A549 (cell line): Measurements from ENCODE around the gene PSMA7. TPM values are rescaled to one million over a fixed set of nuclear protein-coding genes. Genes with fewer than 3 reads are reported as not detected.
"Not testable (repeated sequence)": the region's sequence is repeated elsewhere in the genome, so short reads cannot be mapped to it uniquely, and the experiment has no call there.

Source experiments
- ATAC-seq, 2 experiments: fragments of 200-7000 bp in 1 of 2; fragments of >200 bp in 1 of 2; cut with Nextera tagmentation in 1 of 2; cut with Tn5 transposase in 1 of 2; 3 replicates each; pipeline versions ENCODE4 v1.8.0 to v1.9.1; 2018 to 2020; ENCODE audit warnings: mild to moderate bottlenecking in 1 of 2, moderate library complexity in 1 of 2
- CTCF ChIA-PET: fragments of 300-600 bp; sonication (Branson Sonifier 250); formaldehyde crosslinking; extraction: SDS; loops from one replicate; lab custom pipeline; 2021; ENCODE audit warnings: antibody characterized with exemption, inconsistent platforms; lab: Yijun Ruan, JAX
- POLR2A ChIA-PET: fragments of 350-600 bp; formaldehyde crosslinking; extraction: SDS; loops from one replicate; lab custom pipeline; 2021; ENCODE audit warnings: antibody characterized with exemption, inconsistent platforms; lab: Yijun Ruan, JAX
- DNase-seq, 2 experiments: peaks; one replicate each; pipeline versions ENCODE4 v3.0.0 to v3.0.0-alpha.2; 2011 to 2016; ENCODE audit warnings: low read depth in 1 of 2, low spot score in 1 of 2
- FAIRE-seq: peaks from 2 replicates; lab custom pipeline; 2011; peaks lifted over from hg19 to GRCh38; lab: Jason Lieb, UNC
- H3K27ac ChIP-seq, 2 experiments: fragments of >200 bp; sonication (Bioruptor Twin); formaldehyde crosslinking; 3 replicates each; pipeline ENCODE4 v1.5.1; 2016 to 2017
- H3K4me1 ChIP-seq: fragments of >200 bp; sonication (Bioruptor Twin); formaldehyde crosslinking; 3 replicates; pipeline ENCODE4 v1.6.1; 2016
- H3K4me2 ChIP-seq: fragments of >200 bp; sonication (Bioruptor Twin); formaldehyde crosslinking; 3 replicates; pipeline ENCODE4 v1.6.1; 2016
- H3K4me3 ChIP-seq: fragments of >200 bp; sonication (Bioruptor Twin); formaldehyde crosslinking; 3 replicates; pipeline ENCODE4 v1.5.1; 2016
- H3K9me3 ChIP-seq: fragments of >200 bp; sonication (Bioruptor Twin); formaldehyde crosslinking; 3 replicates; pipeline ENCODE4 v1.6.1; 2016
- ATOH8 ChIP-seq: fragments of 250-450 bp; sonication (Bioruptor Pico); IDR thresholded peaks from 2 replicates; pipeline ENCODE4 v1.5.0; 2020; ENCODE audit warnings: low read depth, mild to moderate bottlenecking, moderate library complexity
- CBX8 ChIP-seq: fragments of 200-600 bp; sonication (generic); IDR thresholded peaks from 2 replicates; pipeline ENCODE4 v1.6.1; 2016
- CHD4 ChIP-seq: fragments of 200-600 bp; sonication (generic); IDR thresholded peaks from 2 replicates; pipeline ENCODE4 v1.6.1; 2016; ENCODE audit warnings: antibody characterized with exemption, mild to moderate bottlenecking, borderline replicate concordance
- CTCF ChIP-seq: fragments of >200 bp; sonication (Bioruptor Twin); formaldehyde crosslinking; IDR thresholded peaks from 3 replicates; pipeline ENCODE4 v1.5.1; 2016
- E2F6 ChIP-seq: IDR thresholded peaks from 2 replicates; pipeline ENCODE4 v1.6.1; 2012; ENCODE audit warnings: low read depth, borderline replicate concordance
- EHMT2 ChIP-seq: fragments of 200-600 bp; sonication (generic); IDR thresholded peaks from 2 replicates; pipeline ENCODE4 v1.6.1; 2016; ENCODE audit warnings: antibody characterized with exemption, low read depth, mild to moderate bottlenecking, moderate library complexity
- ELK1 ChIP-seq: fragments of 150-350 bp; IDR thresholded peaks from 2 replicates; pipeline ENCODE4 v1.6.1; 2014; ENCODE audit warnings: low read depth, mild to moderate bottlenecking, low read length
- ESRRA ChIP-seq: fragments of 150-350 bp; IDR thresholded peaks from 2 replicates; pipeline ENCODE4 v1.6.1; 2014; ENCODE audit warnings: mild to moderate bottlenecking, low read length, borderline replicate concordance
- FOXS1 ChIP-seq: fragments of 250-450 bp; sonication (Bioruptor Pico); IDR thresholded peaks from 2 replicates; pipeline ENCODE4 v1.5.0; 2020; ENCODE audit warnings: mild to moderate bottlenecking, moderate library complexity
- HOXB5 ChIP-seq: fragments of 250-450 bp; sonication (Bioruptor Pico); IDR thresholded peaks from 2 replicates; pipeline ENCODE4 v1.5.0; 2020; ENCODE audit warnings: mild to moderate bottlenecking, moderate library complexity
- KDM5A ChIP-seq: fragments of 200-600 bp; sonication (generic); IDR thresholded peaks from 2 replicates; pipeline ENCODE4 v1.6.1; 2016; ENCODE audit warnings: antibody characterized with exemption, mild to moderate bottlenecking
- MAFK ChIP-seq: fragments of 450-650 bp; IDR thresholded peaks from 2 replicates; pipeline ENCODE4 v1.6.1; 2014; ENCODE audit not compliant: partially characterized antibody
- MAX ChIP-seq: IDR thresholded peaks from 2 replicates; pipeline ENCODE4 v1.6.1; 2012
- NR3C1 ChIP-seq: fragments of >200 bp; sonication (Bioruptor Twin); formaldehyde crosslinking; IDR thresholded peaks from 3 replicates; pipeline ENCODE4 v1.6.1; 2017
- RAD21 ChIP-seq, 2 experiments: fragments of >200 bp in 1 of 2; sonication (Bioruptor Twin) in 1 of 2; formaldehyde crosslinking in 1 of 2; IDR thresholded peaks in 1 of 2; conservative IDR thresholded peaks in 1 of 2; 2 replicates in 1 of 2; 3 replicates in 1 of 2; pipeline ENCODE4 v1.6.1; 2012 to 2018; ENCODE audit warnings: inconsistent platforms in 1 of 2
- SMC3 ChIP-seq: fragments of >200 bp; sonication (Bioruptor Twin); formaldehyde crosslinking; IDR thresholded peaks from 3 replicates; pipeline ENCODE4 v1.6.1; 2018; ENCODE audit warnings: inconsistent platforms
- TP53 ChIP-seq: fragments of 250-450 bp; sonication (Bioruptor Pico); IDR thresholded peaks from 2 replicates; pipeline ENCODE4 v1.5.0; 2021; ENCODE audit warnings: mild to moderate bottlenecking, moderate library complexity
- ZC3H11A ChIP-seq: fragments of 450-650 bp; IDR thresholded peaks from 2 replicates; pipeline ENCODE4 v1.6.1; 2014; ENCODE audit warnings: antibody characterized with exemption, mild to moderate bottlenecking
- ZFP36 ChIP-seq: fragments of 450-650 bp; IDR thresholded peaks from 2 replicates; pipeline ENCODE4 v1.6.1; 2014; ENCODE audit warnings: borderline replicate concordance; ENCODE audit not compliant: partially characterized antibody
- ZNF302 ChIP-seq: fragments of 250-450 bp; sonication (Bioruptor Pico); IDR thresholded peaks from 2 replicates; pipeline ENCODE4 v1.9.0; 2021; ENCODE audit warnings: inconsistent platforms, mild to moderate bottlenecking, moderate library complexity
- WGBS: methylation state at CpG from one replicate; pipeline ENCODE4 v1.1.6; 2017; ENCODE audit errors: missing lambda C conversion rate; 5-methylcytosine and 5-hydroxymethylcytosine counted together
- polyA plus RNA-seq, 4 experiments: library from polyadenylated mRNA; depleted of rRNA in 3 of 4; stranded (reverse); fragments of >200 nt; fragmentation: RNase III in 1 of 4; extraction: RNeasy Plus Mini Kit Qiagen cat#74134 plus additional on column Dnase treatment in 1 of 4; gene quantifications; 2 replicates in 3 of 4; 3 replicates in 1 of 4; pipeline ENCODE4 v1.2.3, GENCODE V29; 2011 to 2017

The PSMA7 gene
- polyA plus RNA-seq, 2 of the 4 experiments (the other 2 are of a cell fraction), result 511 to 562 TPM

GRCh38 chr20:62150310-62150575 is 7.0 kb upstream of the PSMA7 start (continued):
- TF ChIP-seq E2F6 (no peak), ZFP36 (no peak)

GRCh38 chr20:62149532-62150309 is 6.5 kb upstream of the PSMA7 start:
- peaks cover 6% of the 10 kb centered on the region for H3K4me1 ChIP-seq
- H3K9me3 ChIP-seq, result peaks cover 6% of the 10 kb centered on the region; the same call in 2 of the 3 replicates
- WGBS, result 92% methylated on average over 23 of the region's 24 CpGs
- no peak; a peak in 2 of 6 replicates for ATAC-seq
- DNase-seq, result no peak
- TF ChIP-seq MAFK (peak; percentile 74), HOXB5 (CRISPR knock-in tag) (no peak)
- no peak overlapping the region for H3K4me2 ChIP-seq
- H3K27ac ChIP-seq, result no peak overlapping the region
- H3K4me3 ChIP-seq, result no peak overlapping the region
- POLR2A ChIA-PET, result no interaction called here
- FAIRE-seq, result no peak
- CTCF ChIA-PET, result interaction anchor here (0.7 to 1.4 kb wide), 2 partner anchors 86 to 138 kb away, joined by 3 to 5 read pairs; no protein-coding TSS in a partner anchor

- ChIA-PET CTCF (no interaction called here), POLR2A (no interaction called here)
- H3K4me3 ChIP-seq, result no peak overlapping the region
- H3K27ac ChIP-seq, result no peak overlapping the region
- WGBS, result 89% methylated on average over 11 of the region's 20 CpGs
- no peak for ATAC-seq
- DNase-seq, result no peak
- TF ChIP-seq ZC3H11A, result no peak
- no peak for TF ChIP-seq ELK1
- no peak for TF ChIP-seq RAD21 (conservative IDR thresholded peaks at IDR 0.05 in 1 of 2, IDR thresholded peaks at IDR 0.05 in 1 of 2)
- TF ChIP-seq ESRRA, result no peak
- TF ChIP-seq KDM5A, result no peak
- TF ChIP-seq EHMT2, result no peak
- TF ChIP-seq CTCF, result no peak
- no peak for TF ChIP-seq SMC3
- no peak for TF ChIP-seq MAX
- no peak for TF ChIP-seq TP53 (CRISPR knock-in tag)
- TF ChIP-seq NR3C1, result no peak
- no peak for TF ChIP-seq CHD4
- TF ChIP-seq FOXS1 (CRISPR knock-in tag), result no peak
- no peak for TF ChIP-seq ATOH8 (CRISPR knock-in tag)
- TF ChIP-seq CBX8, result no peak
- TF ChIP-seq ZNF302, result no peak
- no peak for FAIRE-seq
- H3K9me3 ChIP-seq, result peaks cover 6% of the 10 kb centered on the region; the same call in 2 of the 3 replicates
- peaks cover 8% of the 10 kb centered on the region for H3K4me1 ChIP-seq
- H3K4me2 ChIP-seq, result no peak overlapping the region
These were observed 5.7 kb upstream of the PSMA7 start for GRCh38 chr20:62148908-62149314.

GRCh38 chr20:62148383-62148782 is 5.2 kb upstream of the PSMA7 start:
- POLR2A ChIA-PET, H3K4me3 ChIP-seq, DNase-seq, ATAC-seq, H3K9me3 ChIP-seq, H3K4me1 ChIP-seq, H3K27ac ChIP-seq, FAIRE-seq, H3K4me2 ChIP-seq: not testable (repeated sequence)
- WGBS, result 100% methylated on average over 2 of the region's 10 CpGs
- CTCF ChIA-PET, result interaction anchor here (1.8 kb wide), 1 partner anchor 8 kb away, joined by 8 read pairs; no protein-coding TSS in a partner anchor
